K562 (cell line): ENCODE results near the gene NDST1. TPM values are rescaled to one million over a fixed set of nuclear protein-coding genes. Genes with fewer than 3 reads are reported as not detected.

Source experiments
- CEBPG ChIP-seq, 3 experiments: fragments of 200-800 bp in 1 of 3; sonication (Bioruptor generic) in 1 of 3; sonication (generic) in 1 of 3; formaldehyde crosslinking in 1 of 3; IDR thresholded peaks in 2 of 3; conservative IDR thresholded peaks in 1 of 3; 2 replicates each; pipeline versions ENCODE4 v1.6.1 to v1.8.0; 2016 to 2022; ENCODE audit warnings: missing compliant biosample characterization in 2 of 3, missing genetic modification characterization in 2 of 3, mild to moderate bottlenecking in 1 of 3, missing genetic modification reagents in 1 of 3
- DMBX1 ChIP-seq: fragments of 250-450 bp; sonication (Bioruptor Pico); IDR thresholded peaks from 2 replicates; pipeline ENCODE4 v1.8.0; 2022; ENCODE audit warnings: inconsistent platforms, mild to moderate bottlenecking, moderate library complexity, borderline replicate concordance
- ETV5 ChIP-seq: sonication (generic); formaldehyde crosslinking; IDR thresholded peaks from 2 replicates; pipeline ENCODE4 v1.4.0; 2020; ENCODE audit warnings: low read depth, mild to moderate bottlenecking, missing genetic modification reagents
- FOXK2 ChIP-seq, 2 experiments: fragments of 450-650 bp; IDR thresholded peaks in 1 of 2; conservative IDR thresholded peaks in 1 of 2; 2 replicates each; pipeline ENCODE4 v1.6.1; 2016; ENCODE audit warnings: low read depth in 2 of 2, mild to moderate bottlenecking in 1 of 2
- HLTF ChIP-seq: fragments of 450-650 bp; IDR thresholded peaks from 2 replicates; pipeline ENCODE4 v1.6.1; 2016
- KDM5B ChIP-seq: fragments of 200-600 bp; sonication (generic); IDR thresholded peaks from 2 replicates; pipeline ENCODE4 v1.6.1; 2012; ENCODE audit warnings: low read depth, mild to moderate bottlenecking, moderate library complexity, low read length, control low read depth, inconsistent platforms; ENCODE audit not compliant: insufficient replicate concordance
- MTF1 ChIP-seq: fragments of 250-450 bp; sonication (Bioruptor Pico); IDR thresholded peaks from 2 replicates; pipeline ENCODE4 v1.9.0; 2021; ENCODE audit warnings: moderate library complexity, mild to moderate bottlenecking, inconsistent platforms, borderline replicate concordance
- NFIC ChIP-seq: fragments of 450-650 bp; IDR thresholded peaks from 2 replicates; pipeline ENCODE4 v1.6.1; 2017; ENCODE audit warnings: mild to moderate bottlenecking, inconsistent platforms
- PCBP2 ChIP-seq: fragments of 200-400 bp; formaldehyde crosslinking; IDR thresholded peaks from 2 replicates; pipeline ENCODE4 v1.6.1; 2018; ENCODE audit warnings: low read length, low read depth, mild to moderate bottlenecking, moderate library complexity; ENCODE audit not compliant: poor library complexity, severe bottlenecking
- PHB2 ChIP-seq: fragments of 450-650 bp; IDR thresholded peaks from 2 replicates; pipeline ENCODE4 v1.6.1; 2017; ENCODE audit warnings: low read depth
- RB1 ChIP-seq: fragments of 450-650 bp; IDR thresholded peaks from 2 replicates; pipeline ENCODE4 v1.6.1; 2017; ENCODE audit warnings: low read depth, mild to moderate bottlenecking
- SETDB1 ChIP-seq: IDR thresholded peaks from one replicate; pipeline ENCODE4 v1.6.1; 2012; ENCODE audit warnings: low read length, control low read depth, inconsistent platforms
- TCF7 ChIP-seq: sonication (generic); IDR thresholded peaks from 2 replicates; pipeline ENCODE4 v1.6.1; 2016; ENCODE audit warnings: antibody characterized with exemption, borderline replicate concordance
- TEAD1 ChIP-seq, 2 experiments: fragments of 450-650 bp in 1 of 2; sonication (generic) in 1 of 2; formaldehyde crosslinking; IDR thresholded peaks; 2 replicates each; pipeline versions ENCODE4 v1.4.0 to v1.8.0; 2020 to 2022; ENCODE audit warnings: mild to moderate bottlenecking in 2 of 2, missing genetic modification reagents in 1 of 2
- YBX1 ChIP-seq: fragments of 450-650 bp; IDR thresholded peaks from 2 replicates; pipeline ENCODE4 v1.7.1; 2016; ENCODE audit warnings: mild to moderate bottlenecking
- ZNF217 ChIP-seq: sonication (generic); formaldehyde crosslinking; IDR thresholded peaks from 2 replicates; pipeline ENCODE4 v1.8.0; 2022; ENCODE audit warnings: mild to moderate bottlenecking, missing genetic modification reagents
- ZNF316 ChIP-seq: fragments of 450-650 bp; IDR thresholded peaks from 2 replicates; pipeline ENCODE4 v1.6.1; 2016
- polyA plus RNA-seq, 8 experiments: library from polyadenylated mRNA; depleted of rRNA in 4 of 8; stranded (reverse) in 5 of 8; unstranded in 3 of 8; fragments of >200 nt; fragmentation: Nextera tagmentation in 2 of 8; fragmentation: Illumina TruSeq in 1 of 8; extraction: Ambion mirVana in 2 of 8; extraction: Trizol in 1 of 8; gene quantifications; 2 replicates each; pipeline versions ENCODE4 v1.2.1 to v1.2.3, GENCODE V29; 2011 to 2014; ENCODE audit warnings: inconsistent platforms in 1 of 8, missing spikeins in 1 of 8
- total RNA-seq, 7 experiments: library from RNA; depleted of rRNA in 6 of 7; stranded (reverse); fragments of >200 nt in 6 of 7; fragmentation: Illumina TruSeq in 2 of 7; extraction: Trizol in 2 of 7; gene quantifications; 2 replicates each; pipeline versions ENCODE4 v1.2.1 to v1.2.3, GENCODE V29; 2011 to 2021; ENCODE audit warnings: low replicate concordance in 1 of 7
- TF ChIP-seq, protein P1 (sequence below): fragments of 450-650 bp; formaldehyde crosslinking; IDR thresholded peaks from 2 replicates; pipeline ENCODE4 v1.4.0; 2020; ENCODE audit warnings: mild to moderate bottlenecking, moderate library complexity
- TF ChIP-seq, protein P2 (sequence below): fragments of 250-450 bp; sonication (Bioruptor Pico); IDR thresholded peaks from 2 replicates; pipeline ENCODE4 v1.5.0; 2021
- TF ChIP-seq, protein P3 (sequence below), 2 experiments: fragments of 450-650 bp in 1 of 2; sonication (generic) in 1 of 2; formaldehyde crosslinking in 1 of 2; IDR thresholded peaks in 1 of 2; conservative IDR thresholded peaks in 1 of 2; 2 replicates each; pipeline versions ENCODE4 v1.6.1 to v1.8.1; 2016 to 2023; ENCODE audit warnings: mild to moderate bottlenecking in 2 of 2, moderate library complexity in 2 of 2, inconsistent platforms in 1 of 2, missing genetic modification reagents in 1 of 2
- TF ChIP-seq, protein P4 (sequence below): sonication (generic); formaldehyde crosslinking; IDR thresholded peaks from 2 replicates; pipeline ENCODE4 v1.8.1; 2022; ENCODE audit warnings: missing genetic modification reagents
- TF ChIP-seq, protein P5 (sequence below): fragments of 200-800 bp; sonication (Bioruptor generic); IDR thresholded peaks from 2 replicates; pipeline ENCODE4 v1.6.1; 2017; ENCODE audit warnings: missing genetic modification characterization, missing compliant biosample characterization

NDST1 gene
- total and polyA plus RNA-seq, 9 of the 15 experiments (the other 6 are each of a cell fraction or from before 2014, with no cell fraction given) = 0.38 to 47.9 (median 9.9) TPM

DNA sequence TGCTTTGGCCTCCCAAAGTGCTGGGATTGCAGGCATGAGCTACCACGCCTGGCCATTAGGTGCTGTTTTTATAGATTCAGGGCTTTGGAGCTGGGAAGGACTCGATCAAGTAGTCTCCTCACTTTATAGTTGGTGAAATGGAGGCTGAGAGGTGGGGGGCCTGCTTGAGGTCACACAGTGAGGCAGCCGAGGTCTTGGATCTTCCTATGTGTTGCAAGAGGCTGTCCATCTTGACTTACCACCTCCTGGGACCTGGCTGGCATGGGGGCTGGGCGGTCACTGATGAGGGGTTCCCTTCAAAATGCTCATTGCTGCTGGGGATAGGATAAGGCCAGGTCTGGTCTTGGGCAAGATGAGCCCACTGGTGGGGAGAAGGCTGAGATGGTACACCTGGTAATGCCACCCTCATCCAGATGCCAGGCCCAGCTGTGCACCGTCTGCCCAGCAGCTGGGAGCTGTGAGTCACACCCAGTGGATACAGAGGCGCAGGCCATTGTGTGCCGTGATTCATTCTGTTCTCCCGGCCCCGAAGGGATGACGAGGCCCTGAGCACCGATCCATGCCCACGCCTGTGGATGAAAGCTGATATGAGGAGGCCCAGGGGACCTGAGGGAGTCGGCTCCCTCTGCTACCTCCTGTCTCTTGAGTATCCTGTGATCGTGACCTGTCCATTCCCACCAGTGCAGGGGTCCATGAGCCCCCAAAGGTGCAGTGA lies 10.5 kb upstream of the NDST1 start (continued):
- TF ChIP-seq, protein P1, sequence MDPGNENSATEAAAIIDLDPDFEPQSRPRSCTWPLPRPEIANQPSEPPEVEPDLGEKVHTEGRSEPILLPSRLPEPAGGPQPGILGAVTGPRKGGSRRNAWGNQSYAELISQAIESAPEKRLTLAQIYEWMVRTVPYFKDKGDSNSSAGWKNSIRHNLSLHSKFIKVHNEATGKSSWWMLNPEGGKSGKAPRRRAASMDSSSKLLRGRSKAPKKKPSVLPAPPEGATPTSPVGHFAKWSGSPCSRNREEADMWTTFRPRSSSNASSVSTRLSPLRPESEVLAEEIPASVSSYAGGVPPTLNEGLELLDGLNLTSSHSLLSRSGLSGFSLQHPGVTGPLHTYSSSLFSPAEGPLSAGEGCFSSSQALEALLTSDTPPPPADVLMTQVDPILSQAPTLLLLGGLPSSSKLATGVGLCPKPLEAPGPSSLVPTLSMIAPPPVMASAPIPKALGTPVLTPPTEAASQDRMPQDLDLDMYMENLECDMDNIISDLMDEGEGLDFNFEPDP = no peak
- TF ChIP-seq ZNF217 (CRISPR knock-in tag) (no peak), MTF1 (CRISPR knock-in tag) (no peak), NFIC (no peak), RB1 (no peak), ZNF316 (no peak), FOXK2 (conservative IDR thresholded peaks at IDR 0.05 in 1 of 2, IDR thresholded peaks at IDR 0.05 in 1 of 2; ENCODE audit: low read depth in 2 of 2) (no peak), TEAD1 (CRISPR knock-in tag; IDR thresholded peaks at IDR 0.05) (no peak), SETDB1 (no peak), PHB2 (no peak), HLTF (no peak), DMBX1 (CRISPR knock-in tag) (no peak), CEBPG (CRISPR knock-in tag; IDR thresholded peaks at IDR 0.05) (0 out of 2 replicates have a peak, but pooled peaks have one; percentile 16), CEBPG (tag; conservative IDR thresholded peaks at IDR 0.05 in 1 of 2, IDR thresholded peaks at IDR 0.05 in 1 of 2) (no peak), ETV5 (CRISPR knock-in tag) (no peak), KDM5B (no peak), PCBP2 (no peak), YBX1 (no peak), TCF7 (no peak)
- TF ChIP-seq, protein P2, sequence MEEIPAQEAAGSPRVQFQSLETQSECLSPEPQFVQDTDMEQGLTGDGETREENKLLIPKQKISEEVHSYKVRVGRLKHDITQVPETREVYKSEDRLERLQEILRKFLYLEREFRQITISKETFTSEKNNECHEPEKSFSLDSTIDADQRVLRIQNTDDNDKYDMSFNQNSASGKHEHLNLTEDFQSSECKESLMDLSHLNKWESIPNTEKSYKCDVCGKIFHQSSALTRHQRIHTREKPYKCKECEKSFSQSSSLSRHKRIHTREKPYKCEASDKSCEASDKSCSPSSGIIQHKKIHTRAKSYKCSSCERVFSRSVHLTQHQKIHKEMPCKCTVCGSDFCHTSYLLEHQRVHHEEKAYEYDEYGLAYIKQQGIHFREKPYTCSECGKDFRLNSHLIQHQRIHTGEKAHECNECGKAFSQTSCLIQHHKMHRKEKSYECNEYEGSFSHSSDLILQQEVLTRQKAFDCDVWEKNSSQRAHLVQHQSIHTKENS (CRISPR knock-in tag) = no peak
- TF ChIP-seq, protein P3, sequence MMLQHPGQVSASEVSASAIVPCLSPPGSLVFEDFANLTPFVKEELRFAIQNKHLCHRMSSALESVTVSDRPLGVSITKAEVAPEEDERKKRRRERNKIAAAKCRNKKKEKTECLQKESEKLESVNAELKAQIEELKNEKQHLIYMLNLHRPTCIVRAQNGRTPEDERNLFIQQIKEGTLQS (IDR thresholded peaks at IDR 0.05) = peak; percentile 31; the same call in 1 of the 2 replicates
- TF ChIP-seq, protein P3 (CRISPR knock-in tag; conservative IDR thresholded peaks at IDR 0.05) = no peak
- TF ChIP-seq, protein P4, sequence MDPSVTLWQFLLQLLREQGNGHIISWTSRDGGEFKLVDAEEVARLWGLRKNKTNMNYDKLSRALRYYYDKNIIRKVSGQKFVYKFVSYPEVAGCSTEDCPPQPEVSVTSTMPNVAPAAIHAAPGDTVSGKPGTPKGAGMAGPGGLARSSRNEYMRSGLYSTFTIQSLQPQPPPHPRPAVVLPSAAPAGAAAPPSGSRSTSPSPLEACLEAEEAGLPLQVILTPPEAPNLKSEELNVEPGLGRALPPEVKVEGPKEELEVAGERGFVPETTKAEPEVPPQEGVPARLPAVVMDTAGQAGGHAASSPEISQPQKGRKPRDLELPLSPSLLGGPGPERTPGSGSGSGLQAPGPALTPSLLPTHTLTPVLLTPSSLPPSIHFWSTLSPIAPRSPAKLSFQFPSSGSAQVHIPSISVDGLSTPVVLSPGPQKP (CRISPR knock-in tag) = no peak
- TF ChIP-seq, protein P5, sequence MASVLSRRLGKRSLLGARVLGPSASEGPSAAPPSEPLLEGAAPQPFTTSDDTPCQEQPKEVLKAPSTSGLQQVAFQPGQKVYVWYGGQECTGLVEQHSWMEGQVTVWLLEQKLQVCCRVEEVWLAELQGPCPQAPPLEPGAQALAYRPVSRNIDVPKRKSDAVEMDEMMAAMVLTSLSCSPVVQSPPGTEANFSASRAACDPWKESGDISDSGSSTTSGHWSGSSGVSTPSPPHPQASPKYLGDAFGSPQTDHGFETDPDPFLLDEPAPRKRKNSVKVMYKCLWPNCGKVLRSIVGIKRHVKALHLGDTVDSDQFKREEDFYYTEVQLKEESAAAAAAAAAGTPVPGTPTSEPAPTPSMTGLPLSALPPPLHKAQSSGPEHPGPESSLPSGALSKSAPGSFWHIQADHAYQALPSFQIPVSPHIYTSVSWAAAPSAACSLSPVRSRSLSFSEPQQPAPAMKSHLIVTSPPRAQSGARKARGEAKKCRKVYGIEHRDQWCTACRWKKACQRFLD = no peak
